Testis (tissue), 3 donors: ENCODE results near the gene PLVAP. TPM values are rescaled to one million over a fixed set of nuclear protein-coding genes. Genes with fewer than 3 reads are reported as not detected.

Experiments used
- DNase-seq: peaks from one replicate; pipeline ENCODE4 v3.0.0-alpha.2; 2019
- H3K27ac ChIP-seq, 2 donors: fragments of 200-600 bp; sonication (generic); one replicate each; pipeline ENCODE4 v1.5.1; 2019
- H3K27me3 ChIP-seq: fragments of 200-600 bp; sonication (generic); one replicate; pipeline ENCODE4 v1.5.1; 2019
- H3K36me3 ChIP-seq: fragments of 200-600 bp; sonication (generic); one replicate; pipeline ENCODE4 v1.5.1; 2017; ENCODE audit warnings: low read depth; ENCODE audit errors: missing control alignments
- H3K4me1 ChIP-seq: fragments of 200-600 bp; sonication (generic); one replicate; pipeline ENCODE4 v1.5.1; 2019
- H3K4me3 ChIP-seq, 2 donors: fragments of 200-600 bp; sonication (generic); one replicate each; pipeline ENCODE4 v1.5.1; 2017 to 2019
- H3K9me3 ChIP-seq: fragments of 200-600 bp; sonication (generic); one replicate; pipeline ENCODE4 v1.5.1; 2017
- CTCF ChIP-seq, 3 experiments: fragments of 450-650 bp in 2 of 3; fragments of 200-600 bp in 1 of 3; sonication (generic) in 1 of 3; IDR thresholded peaks; one replicate each; pipeline ENCODE4 v1.5.1; 2016 to 2019; ENCODE audit warnings: antibody characterized with exemption in 3 of 3, mild to moderate bottlenecking in 2 of 3, moderate library complexity in 1 of 3
- POLR2A ChIP-seq: fragments of 450-650 bp; IDR thresholded peaks from one replicate; pipeline ENCODE4 v1.6.1; 2017; ENCODE audit warnings: antibody characterized with exemption, mild to moderate bottlenecking, moderate library complexity
- WGBS, 2 donors: methylation state at CpG; one replicate each; pipeline ENCODE4 v1.1.5; 2018; 5-methylcytosine and 5-hydroxymethylcytosine counted together
- intact Hi-C: fragments of 100-400 bp; cut with DNase I; formaldehyde crosslinking; loops from one replicate; pipeline ENCODE4 v1.15.1; 2023; ENCODE audit warnings: low total_unique reads
- polyA plus RNA-seq: library from polyadenylated mRNA; stranded (reverse); fragments of 350-450 nt; fragmentation: Illumina TruSeq; extraction: RNeasy Lipid Tissue Mini Kit (QIAGEN cat#74804); gene quantifications from one replicate; pipeline ENCODE4 v1.2.3, GENCODE V29; 2014; ENCODE audit warnings: low read depth, low replicate concordance; ENCODE audit not compliant: insufficient read depth
- total RNA-seq, 2 donors: library from RNA; depleted of rRNA; stranded (reverse); fragments of >200 nt; gene quantifications; one replicate each; pipeline ENCODE4 v1.2.3, GENCODE V29; 2016

The PLVAP gene
- total and polyA plus RNA-seq, 3 donors from 2014 or later = 3.4 to 20.5 (median 4.4) TPM

DNA sequence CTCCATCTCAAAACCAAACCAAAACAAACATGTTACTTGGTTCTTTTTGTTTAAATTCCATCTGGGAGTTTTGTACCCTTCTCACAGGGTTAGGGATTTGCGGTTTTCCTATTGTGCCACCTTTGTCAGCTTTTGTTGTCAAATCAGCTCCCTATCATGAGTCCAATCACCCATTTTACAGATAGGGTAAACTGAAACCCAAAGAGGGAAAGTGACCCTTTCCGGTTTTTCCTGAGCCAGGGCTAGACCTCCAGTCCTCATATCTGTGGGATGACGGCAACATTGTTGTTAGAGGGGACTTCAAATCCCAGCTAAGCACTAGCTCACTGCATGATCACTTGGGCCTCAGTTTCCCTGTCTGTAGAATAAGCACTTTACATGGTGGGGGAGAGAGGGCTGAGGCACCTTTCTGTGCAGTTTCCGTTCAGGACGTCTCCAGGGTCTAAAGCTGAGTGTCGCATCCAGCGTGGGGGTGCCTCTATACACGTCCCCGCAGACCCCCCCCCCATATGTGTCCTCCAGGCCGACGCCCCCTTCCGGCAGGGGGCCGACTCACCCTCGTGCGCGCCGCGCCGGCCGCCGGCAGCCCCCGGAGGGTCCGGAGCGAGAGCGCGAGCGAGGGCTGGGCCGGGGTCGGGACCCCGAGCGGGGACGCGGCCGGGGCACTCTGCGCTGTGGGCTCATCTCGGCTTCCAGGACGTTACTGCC lies 13.0 kb upstream of the PLVAP start:
- 7 to 46% methylated on average over 3 to 36 of the region's 37 CpGs for WGBS, 2 donors
- intact Hi-C loops = loop anchor here (5.0 kb wide), 1 partner anchor 43 kb away; no protein-coding TSS in a partner anchor
- peaks cover 8% of the 10 kb centered on the region for H3K4me1 ChIP-seq
- no peak for DNase-seq
- peak overlapping the region; percentile 49 for H3K4me3 ChIP-seq
- no peak for TF ChIP-seq CTCF (IDR thresholded peaks at IDR 0.05)
- TF ChIP-seq POLR2A = no peak
- H3K27ac ChIP-seq = no peak overlapping the region
- no peaks in the 10 kb centered on the region for H3K27me3 ChIP-seq
- H3K9me3 ChIP-seq = no peaks in the 10 kb centered on the region
- H3K36me3 ChIP-seq = no peaks in the 10 kb centered on the region

DNA sequence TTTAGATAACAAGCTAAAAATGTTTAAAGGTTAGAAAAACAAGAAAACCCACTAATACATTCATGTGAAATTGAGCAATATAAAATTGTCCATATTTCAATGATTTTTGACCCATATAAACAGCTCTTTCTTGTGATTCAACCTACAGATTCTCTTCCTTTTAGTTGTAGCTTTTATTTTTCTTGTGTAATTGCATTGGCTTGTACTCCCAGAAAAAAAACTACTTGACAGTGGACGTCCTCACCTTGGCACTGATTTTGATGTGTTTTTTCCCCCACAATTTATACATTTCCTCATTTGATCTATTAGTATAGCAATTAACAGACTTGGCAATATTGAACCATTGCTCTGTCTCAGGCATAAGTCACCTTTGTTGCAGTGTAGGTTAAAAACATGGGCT lies 12.1 kb upstream of the PLVAP start:
- no peak for DNase-seq
- no peak for TF ChIP-seq CTCF (IDR thresholded peaks at IDR 0.05)
- TF ChIP-seq POLR2A = no peak
- H3K27ac ChIP-seq = no peak overlapping the region
- intact Hi-C loops = loop anchor here (5.0 kb wide), 1 partner anchor 42 kb away; no protein-coding TSS in a partner anchor
- H3K4me1 ChIP-seq = peaks cover 8% of the 10 kb centered on the region
- no peaks in the 10 kb centered on the region for H3K27me3 ChIP-seq
- WGBS, 2 donors = 61 to 80% methylated on average over 1 of the region's 1 CpG
- no peaks in the 10 kb centered on the region for H3K9me3 ChIP-seq
- H3K36me3 ChIP-seq = no peaks in the 10 kb centered on the region
- H3K4me3 ChIP-seq = no peak overlapping the region

DNA sequence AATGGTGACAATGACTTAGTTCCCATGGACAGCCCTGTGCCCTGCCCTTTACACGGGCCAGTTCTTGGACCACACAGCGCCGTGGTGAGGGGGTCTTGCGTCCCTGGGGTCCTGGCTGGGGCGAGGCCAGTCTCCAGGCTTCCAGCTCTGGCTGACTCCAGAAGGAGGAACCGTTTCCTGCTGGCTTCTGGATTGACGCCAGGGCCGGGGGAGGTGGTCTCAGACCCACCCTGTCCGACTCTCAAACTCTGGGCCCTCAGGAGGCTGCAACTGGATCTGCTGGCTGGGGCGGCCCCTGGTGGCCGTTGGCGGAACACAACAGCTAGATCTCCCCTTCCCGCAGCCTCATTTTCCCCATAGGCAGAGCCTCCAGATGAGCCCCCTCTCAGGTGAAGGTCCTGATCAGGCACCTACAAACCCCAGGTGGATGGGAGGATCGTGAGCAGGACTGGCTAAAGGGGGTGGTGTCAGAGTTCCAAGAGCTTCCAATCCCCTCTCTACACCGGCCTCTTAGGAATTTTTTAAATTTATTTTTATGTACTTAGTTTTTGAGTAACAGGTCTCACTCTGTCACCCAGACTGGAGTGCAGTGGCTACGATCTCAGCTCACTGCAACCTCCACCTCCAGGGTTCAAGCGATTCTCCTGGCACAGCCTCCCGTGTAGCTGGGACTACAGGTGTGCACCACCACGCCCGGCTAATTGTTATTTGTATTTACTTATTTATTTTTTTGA lies 8.9 kb upstream of the PLVAP start:
- Histone ChIP-seq H3K36me3 (no peaks in the 10 kb centered on the region), H3K27ac (no peak overlapping the region), H3K4me1 (no peaks in the 10 kb centered on the region), H3K9me3 (no peaks in the 10 kb centered on the region), H3K4me3 (no peak overlapping the region), H3K27me3 (no peaks in the 10 kb centered on the region)
- TF ChIP-seq CTCF (IDR thresholded peaks at IDR 0.05) (peak; percentile 80 to 90 (median 81)), POLR2A (no peak)
- peak; percentile 56 for DNase-seq
- intact Hi-C loops = loop anchor here (5.0 kb wide), 1 partner anchor 39 kb away; no protein-coding TSS in a partner anchor
- WGBS, 2 donors = 49 to 52% methylated on average over 11 to 19 of the region's 20 CpGs

GRCh38 chr19:17380426-17381138 lies 3.4 kb upstream of the PLVAP start:
- Histone ChIP-seq H3K4me3 (no peak overlapping the region), H3K27me3 (no peaks in the 10 kb centered on the region), H3K36me3 (no peaks in the 10 kb centered on the region), H3K4me1 (no peaks in the 10 kb centered on the region), H3K9me3 (no peaks in the 10 kb centered on the region), H3K27ac (no peak overlapping the region)
- TF ChIP-seq POLR2A (no peak), CTCF (IDR thresholded peaks at IDR 0.05) (no peak)
- 93 to 99% methylated on average over 5 of the region's 5 CpGs for WGBS, 2 donors
- DNase-seq = no peak
- intact Hi-C loops = no loop called here
